ENCODE data around the gene INPPL1. TPM values are rescaled to one million over a fixed set of nuclear protein-coding genes. Genes with fewer than 3 reads are reported as not detected.

Gene INPPL1
- total RNA-seq, 2 donors from 2014 or later = 68.8 to 84.5 TPM

DNA sequence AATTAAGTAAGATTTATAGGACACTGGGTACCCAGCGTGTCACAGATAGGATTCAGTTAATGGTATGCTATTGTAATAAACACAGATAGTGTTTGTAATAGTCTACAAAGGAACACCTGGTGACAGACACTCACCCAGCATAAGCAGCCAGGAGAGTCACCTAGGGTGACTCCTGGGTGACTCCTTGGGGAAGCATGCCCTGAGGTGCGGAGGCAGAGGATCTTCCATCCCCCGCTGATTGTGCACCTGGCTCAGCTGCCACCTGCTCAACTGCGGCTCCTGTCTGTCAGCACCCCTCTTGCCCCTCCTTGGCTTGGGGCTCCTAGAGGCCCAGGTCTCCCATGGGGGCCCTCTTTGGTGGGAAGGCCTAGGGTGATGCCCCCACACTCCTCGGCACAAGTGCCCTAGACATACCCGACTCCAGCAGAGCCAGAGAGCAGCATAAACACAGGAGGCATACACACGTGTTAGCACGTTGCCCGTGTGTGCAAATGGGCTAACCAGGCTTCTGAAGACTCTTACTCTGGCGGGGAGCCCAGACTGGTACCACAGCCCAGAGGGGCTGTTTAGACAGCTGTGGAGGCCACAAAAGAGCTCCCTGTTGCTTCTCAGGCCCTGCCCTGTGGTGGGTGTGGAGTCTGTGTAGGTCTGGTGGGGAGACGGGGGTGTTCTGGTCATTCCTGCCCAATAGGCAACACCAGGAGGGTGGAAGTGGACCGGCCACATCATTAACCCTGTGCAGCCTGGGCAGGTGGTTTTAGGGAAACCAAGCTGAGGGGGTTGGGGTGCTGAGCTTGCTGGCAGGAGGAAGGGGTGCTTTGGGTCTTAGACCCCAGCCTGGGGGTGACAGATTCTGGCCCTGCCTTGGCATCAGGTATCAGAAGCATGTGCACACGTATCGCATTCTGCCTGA is 3.0 kb downstream of the INPPL1 start:
- Histone ChIP-seq H3K27ac (no peak overlapping the region), H3K27me3 (no peaks in the 10 kb centered on the region), H3K4me1 (peaks cover 0 to 37% of the 10 kb centered on the region in 2 donors), H3K36me3 (peaks cover 52% of the 10 kb centered on the region), H3K9me3 (no peaks in the 10 kb centered on the region), H3K4me3 (no peak overlapping the region)
- no peak for DNase-seq (ENCODE audit: low spot score)
- TF ChIP-seq, protein P1, sequence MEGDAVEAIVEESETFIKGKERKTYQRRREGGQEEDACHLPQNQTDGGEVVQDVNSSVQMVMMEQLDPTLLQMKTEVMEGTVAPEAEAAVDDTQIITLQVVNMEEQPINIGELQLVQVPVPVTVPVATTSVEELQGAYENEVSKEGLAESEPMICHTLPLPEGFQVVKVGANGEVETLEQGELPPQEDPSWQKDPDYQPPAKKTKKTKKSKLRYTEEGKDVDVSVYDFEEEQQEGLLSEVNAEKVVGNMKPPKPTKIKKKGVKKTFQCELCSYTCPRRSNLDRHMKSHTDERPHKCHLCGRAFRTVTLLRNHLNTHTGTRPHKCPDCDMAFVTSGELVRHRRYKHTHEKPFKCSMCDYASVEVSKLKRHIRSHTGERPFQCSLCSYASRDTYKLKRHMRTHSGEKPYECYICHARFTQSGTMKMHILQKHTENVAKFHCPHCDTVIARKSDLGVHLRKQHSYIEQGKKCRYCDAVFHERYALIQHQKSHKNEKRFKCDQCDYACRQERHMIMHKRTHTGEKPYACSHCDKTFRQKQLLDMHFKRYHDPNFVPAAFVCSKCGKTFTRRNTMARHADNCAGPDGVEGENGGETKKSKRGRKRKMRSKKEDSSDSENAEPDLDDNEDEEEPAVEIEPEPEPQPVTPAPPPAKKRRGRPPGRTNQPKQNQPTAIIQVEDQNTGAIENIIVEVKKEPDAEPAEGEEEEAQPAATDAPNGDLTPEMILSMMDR (IDR thresholded peaks at IDR 0.05) = no peak

GRCh38 chr11:72228229-72228843 is 3.8 kb downstream of the INPPL1 start:
- no peaks in the 10 kb centered on the region for H3K9me3 ChIP-seq
- H3K4me3 ChIP-seq = no peak overlapping the region
- TF ChIP-seq, protein P1 (IDR thresholded peaks at IDR 0.05) = no peak
- no peak overlapping the region for H3K27ac ChIP-seq
- H3K36me3 ChIP-seq = peaks cover 60% of the 10 kb centered on the region
- no peak for DNase-seq (ENCODE audit: low spot score)
- H3K4me1 ChIP-seq = peaks cover 0 to 33% of the 10 kb centered on the region in 2 donors
- H3K27me3 ChIP-seq = no peaks in the 10 kb centered on the region

DNA sequence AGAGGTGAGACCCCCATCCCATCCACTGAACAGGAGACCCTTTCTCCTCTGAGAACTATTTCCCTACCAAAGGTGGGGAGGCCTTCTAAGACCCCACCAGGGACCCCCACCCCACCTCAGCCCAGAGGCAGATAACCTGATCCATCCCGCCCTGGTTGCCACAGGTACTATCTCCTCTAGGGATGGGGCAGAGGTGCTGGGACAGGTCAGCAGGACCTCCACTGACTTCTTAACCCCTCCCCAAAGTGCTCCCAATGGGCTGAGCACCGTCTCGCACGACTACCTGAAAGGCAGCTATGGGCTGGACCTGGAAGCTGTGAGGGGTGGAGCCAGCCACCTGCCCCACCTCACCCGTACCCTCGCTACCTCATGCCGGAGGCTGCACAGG is 4.3 kb downstream of the INPPL1 start:
- peaks cover 0 to 33% of the 10 kb centered on the region in 2 donors for H3K4me1 ChIP-seq
- no peak overlapping the region for H3K4me3 ChIP-seq
- no peaks in the 10 kb centered on the region for H3K9me3 ChIP-seq
- TF ChIP-seq, protein P1 (IDR thresholded peaks at IDR 0.05) = no peak
- no peaks in the 10 kb centered on the region for H3K27me3 ChIP-seq
- no peak for DNase-seq (ENCODE audit: low spot score)
- peaks cover 65% of the 10 kb centered on the region for H3K36me3 ChIP-seq
- no peak overlapping the region for H3K27ac ChIP-seq

GRCh38 chr11:72229336-72229924 is 4.9 kb downstream of the INPPL1 start:
- H3K27me3 ChIP-seq = no peaks in the 10 kb centered on the region
- H3K4me1 ChIP-seq = peaks cover 0 to 33% of the 10 kb centered on the region in 2 donors
- TF ChIP-seq, protein P1 (IDR thresholded peaks at IDR 0.05) = no peak
- H3K36me3 ChIP-seq = peaks cover 71% of the 10 kb centered on the region
- no peak for DNase-seq (ENCODE audit: low spot score)
- no peak overlapping the region for H3K4me3 ChIP-seq
- H3K27ac ChIP-seq = no peak overlapping the region
- H3K9me3 ChIP-seq = no peaks in the 10 kb centered on the region

GRCh38 chr11:72229925-72230763 is 5.6 kb downstream of the INPPL1 start:
- Histone ChIP-seq H3K27ac (no peak overlapping the region), H3K9me3 (no peaks in the 10 kb centered on the region), H3K27me3 (no peaks in the 10 kb centered on the region), H3K4me1 (peaks cover 0 to 31% of the 10 kb centered on the region in 2 donors), H3K36me3 (peaks cover 78% of the 10 kb centered on the region), H3K4me3 (no peak overlapping the region)
- no peak for DNase-seq (ENCODE audit: low spot score)
- TF ChIP-seq, protein P1 (IDR thresholded peaks at IDR 0.05) = no peak

Data from right atrium auricular region (tissue), 2 donors.